ENCODE results near the gene LTB4R.

Gene LTB4R

GRCh38 chr14:24310646-24311604 lies at the start of gene LTB4R:
Gene LTB4R, plus strand, starts transcription at chr14:24311502. Its CDS starts 4,150 bp downstream, at chr14:24315652.
- DNase-seq = peak; percentile 60

GRCh38 chr14:24261969-24262327 lies 49.4 kb upstream of the LTB4R start:
- no peak for DNase-seq

- no peak for DNase-seq
Observed at GRCh38 chr14:24262821-24263733, 48.2 kb upstream of the LTB4R start, which contains the start of gene TGM1. Gene TGM1, minus strand, starts transcription at chr14:24263177. Its CDS starts 825 bp downstream, at chr14:24262352.

GRCh38 chr14:24263848-24264247 lies 47.5 kb upstream of the LTB4R start:
- no peak for DNase-seq

- no peak for DNase-seq
Observed at GRCh38 chr14:24264298-24264697, 47.0 kb upstream of the LTB4R start.

GRCh38 chr14:24266344-24267244 lies 44.7 kb upstream of the LTB4R start:
- no peak for DNase-seq

GRCh38 chr14:24267516-24267915 lies 43.8 kb upstream of the LTB4R start:
- no peak for DNase-seq

GRCh38 chr14:24268225-24268624 lies 43.1 kb upstream of the LTB4R start:
- no peak for DNase-seq

- DNase-seq = no peak
Observed at GRCh38 chr14:24269368-24269767, 41.9 kb upstream of the LTB4R start.

- DNase-seq = no peak
Observed at GRCh38 chr14:24269910-24270536, 41.3 kb upstream of the LTB4R start.

GRCh38 chr14:24270537-24271133 lies 40.7 kb upstream of the LTB4R start:
- no peak for DNase-seq

GRCh38 chr14:24271134-24271833 lies 40.0 kb upstream of the LTB4R start, which contains the start of gene RABGGTA:
Gene RABGGTA, minus strand, starts transcription at chr14:24271597. Its CDS starts 482 bp downstream, at chr14:24271115.
- DNase-seq = peak; percentile 83

GRCh38 chr14:24271834-24272263 lies 39.5 kb upstream of the LTB4R start:
- no peak for DNase-seq

- no peak for DNase-seq
Observed at GRCh38 chr14:24272467-24272866, 38.8 kb upstream of the LTB4R start.

GRCh38 chr14:24273422-24273998 lies 37.8 kb upstream of the LTB4R start:
- no peak for DNase-seq

GRCh38 chr14:24274101-24274543 lies 37.2 kb upstream of the LTB4R start:
- no peak for DNase-seq

- no peak for DNase-seq
Observed at GRCh38 chr14:24277071-24277470, 34.2 kb upstream of the LTB4R start.

GRCh38 chr14:24277606-24278321 lies 33.5 kb upstream of the LTB4R start:
- DNase-seq = no peak

- DNase-seq = no peak
Observed at GRCh38 chr14:24278424-24278823, 32.9 kb upstream of the LTB4R start.

Measured in fibroblast of upper back skin (primary cell).